Uterus (tissue), 2 donors: Measurements from ENCODE around the gene UGT1A1.

Source experiments
- CTCF ChIP-seq, 4 experiments: fragments of 200-600 bp in 2 of 4; fragments of 450-650 bp in 2 of 4; sonication (generic) in 2 of 4; IDR thresholded peaks; one replicate each; pipeline ENCODE4 v1.5.1; 2016 to 2019; ENCODE audit warnings: antibody characterized with exemption in 4 of 4, mild to moderate bottlenecking in 2 of 4, moderate library complexity in 1 of 4
- POLR2A ChIP-seq, 2 donors: fragments of 450-650 bp; IDR thresholded peaks; one replicate each; pipeline ENCODE4 v1.6.1; 2016; ENCODE audit warnings: antibody characterized with exemption in 2 of 2, mild to moderate bottlenecking in 1 of 2, moderate library complexity in 1 of 2

- TF ChIP-seq CTCF (IDR thresholded peaks at IDR 0.05) (no peak), POLR2A (IDR thresholded peaks at IDR 0.05) (no peak)
These were observed 31.3 kb upstream of the UGT1A1 start, which contains the start of gene UGT1A3 for GRCh38 chr2:233728723-233729301.
